HCT116 (cell line): ENCODE data around the gene SLC35D1. TPM values are rescaled to one million over a fixed set of nuclear protein-coding genes. Genes with fewer than 3 reads are reported as not detected.

Experiments
- ATAC-seq: fragments of 200-7000 bp; cut with Tn5 transposase; 2 replicates; pipeline ENCODE4 v1.9.1; 2020; ENCODE audit warnings: mild to moderate bottlenecking, moderate library complexity
- BruUV-seq: library from RNA; stranded (reverse); fragments of 400-500 nt; replicated peaks from 2 replicates; lab custom pipeline; 2021; lab: Mats Ljungman, UMichigan
- CTCF ChIA-PET: fragments of 300-600 bp; sonication (Branson Sonifier 250); formaldehyde crosslinking; loops from one replicate; lab custom pipeline; 2021; ENCODE audit warnings: antibody characterized with exemption; lab: Charles Lee
- POLR2A ChIA-PET: fragments of 300-600, 350-600 bp; sonication (Branson Sonifier 250); formaldehyde crosslinking; loops from one replicate; lab custom pipeline; 2021; ENCODE audit warnings: antibody characterized with exemption; lab: Charles Lee
- RAD21 ChIA-PET, 2 experiments: fragments of 300-600 bp; sonication (Branson Sonifier 250); formaldehyde crosslinking; loops; one replicate each; lab custom pipeline; 2023; ENCODE audit warnings: low total read pairs in 2 of 2; ENCODE audit not compliant: uncharacterized antibody in 2 of 2, unreplicated experiment in 2 of 2, low non-redundant PET in 1 of 2; lab: Charles Lee
- DNase-seq: peaks from one replicate; pipeline ENCODE4 v3.0.0-alpha.2; 2010; ENCODE audit warnings: low read depth, low spot score
- H2AFZ ChIP-seq: fragments of 200-600 bp; shearing (Covaris generic), sonication (generic); 2 replicates; pipeline ENCODE4 v1.6.1; 2017; ENCODE audit warnings: low read depth, mixed run types, mixed read lengths, antibody characterized with exemption, low read length; ENCODE audit not compliant: poor library complexity, severe bottlenecking
- H3K27ac ChIP-seq: 2 replicates; pipeline ENCODE4 v1.5.1; 2012; ENCODE audit warnings: low read depth, low read length
- H3K27me3 ChIP-seq: fragments of 200-600 bp; sonication (generic); 2 replicates; pipeline ENCODE4 v1.6.1; 2016; ENCODE audit warnings: mixed run types, low read length, mixed read lengths; ENCODE audit not compliant: insufficient read depth
- H3K36me3 ChIP-seq, 2 experiments: fragments of 200-500 bp in 1 of 2; fragments of 200-600 bp in 1 of 2; sonication (Bioruptor generic) in 1 of 2; sonication (generic) in 1 of 2; 2 replicates each; pipeline versions ENCODE4 v1.5.1 to v1.6.1; 2014 to 2016; ENCODE audit warnings: low read length in 2 of 2, inconsistent platforms in 1 of 2, mixed read lengths in 1 of 2, mixed run types in 1 of 2; ENCODE audit not compliant: insufficient read depth in 2 of 2, control insufficient read depth in 1 of 2
- H3K4me1 ChIP-seq, 2 experiments: fragments of 200-600 bp in 1 of 2; sonication (generic) in 1 of 2; 2 replicates each; pipeline versions ENCODE4 v1.5.1 to v1.6.1; 2012 to 2017; ENCODE audit warnings: low read length in 2 of 2, inconsistent platforms in 1 of 2, mild to moderate bottlenecking in 1 of 2, mixed read lengths in 1 of 2, mixed run types in 1 of 2, moderate library complexity in 1 of 2; ENCODE audit not compliant: insufficient read depth in 2 of 2, control insufficient read depth in 1 of 2
- H3K4me2 ChIP-seq: fragments of 200-600 bp; sonication (generic); 2 replicates; pipeline ENCODE4 v1.6.1; 2017; ENCODE audit warnings: mixed run types, low read length, mixed read lengths
- H3K4me3 ChIP-seq, 2 experiments: fragments of 200-600 bp in 1 of 2; sonication (generic) in 1 of 2; replicated peaks in 1 of 2; 2 replicates each; pipeline ENCODE4 v1.5.1; 2011 to 2016; ENCODE audit warnings: low read length in 2 of 2, control low read depth in 1 of 2, low read depth in 1 of 2, mild to moderate bottlenecking in 1 of 2, mixed read lengths in 1 of 2, mixed run types in 1 of 2
- H3K79me2 ChIP-seq: fragments of 200-600 bp; sonication (generic); 2 replicates; pipeline ENCODE4 v1.6.1; 2017; ENCODE audit warnings: mild to moderate bottlenecking, mixed run types, low read length, moderate library complexity, mixed read lengths; ENCODE audit not compliant: insufficient read depth
- H3K9ac ChIP-seq: fragments of 200-600 bp; sonication (generic); 2 replicates; pipeline ENCODE4 v1.6.1; 2016; ENCODE audit warnings: low read length, mixed read lengths
- H3K9me2 ChIP-seq: fragments of 200-600 bp; sonication (generic), shearing (Covaris generic); 2 replicates; pipeline ENCODE4 v1.6.1; 2017; ENCODE audit warnings: mixed run types, mild to moderate bottlenecking, moderate library complexity; ENCODE audit not compliant: insufficient read depth
- H3K9me3 ChIP-seq, 2 experiments: fragments of 200-500 bp in 1 of 2; fragments of 200-600 bp in 1 of 2; sonication (Bioruptor generic) in 1 of 2; sonication (generic) in 1 of 2; 2 replicates each; pipeline ENCODE4 v1.6.1; 2014 to 2017; ENCODE audit warnings: low read length in 2 of 2, mixed read lengths in 2 of 2, inconsistent platforms in 1 of 2, low read depth in 1 of 2, mild to moderate bottlenecking in 1 of 2, mixed run types in 1 of 2, moderate library complexity in 1 of 2; ENCODE audit not compliant: control insufficient read depth in 1 of 2, insufficient read depth in 1 of 2
- H4K20me1 ChIP-seq: fragments of 200-600 bp; sonication (generic), shearing (Covaris generic); 2 replicates; pipeline ENCODE4 v1.6.1; 2017; ENCODE audit warnings: mixed run types, mild to moderate bottlenecking, moderate library complexity; ENCODE audit not compliant: insufficient read depth
- CEBPB ChIP-seq: IDR thresholded peaks from 2 replicates; pipeline ENCODE4 v1.6.1; 2012; ENCODE audit warnings: low read depth
- MAX ChIP-seq: IDR thresholded peaks from 2 replicates; pipeline ENCODE4 v1.6.1; 2012
- ZBTB33 ChIP-seq: IDR thresholded peaks from 2 replicates; pipeline ENCODE4 v1.6.1; 2011; ENCODE audit warnings: mild to moderate bottlenecking, low read length, moderate library complexity; ENCODE audit not compliant: insufficient replicate concordance; ENCODE audit errors: extremely low read depth
- intact Hi-C: fragments of 100-400 bp; cut with micrococcal nuclease; formaldehyde crosslinking; loops from 2 replicates; pipeline ENCODE4 v1.10.0; 2022
- total RNA-seq: library from RNA; stranded (reverse); gene quantifications from one replicate; pipeline ENCODE4 v1.2.1, GENCODE V29; 2021; ENCODE audit not compliant: unreplicated experiment

Gene SLC35D1
- total RNA-seq, 1 experiment from 2014 or later: 6.1 TPM

GRCh38 chr1:67043366-67043765 lies 10.6 kb downstream of the SLC35D1 start:
- TF ChIP-seq MAX (no peak), CEBPB (no peak)
- intact Hi-C loops: no loop called here
- no peaks in the 10 kb centered on the region for H3K79me2 ChIP-seq
- DNase-seq (no peak), ATAC-seq (no peak)
- no peaks in the 10 kb centered on the region for H4K20me1 ChIP-seq
- H3K4me3 ChIP-seq: no peak overlapping the region
- H3K9ac ChIP-seq: no peak overlapping the region
- BruUV-seq: no TSS peak
- H3K36me3 ChIP-seq: 0 out of 4 replicates have a peak, but pooled peaks cover 0 to 6% of the 10 kb centered on the region in 2 experiments
- no peak overlapping the region for H3K27ac ChIP-seq
- H3K9me2 ChIP-seq: no peaks in the 10 kb centered on the region
- H3K27me3 ChIP-seq: no peaks in the 10 kb centered on the region
- H3K4me2 ChIP-seq: no peak overlapping the region
- RAD21 ChIA-PET: no interaction called here
- no peak overlapping the region for H2AFZ ChIP-seq
- no peaks in the 10 kb centered on the region for H3K9me3 ChIP-seq
- no peaks in the 10 kb centered on the region for H3K4me1 ChIP-seq
- POLR2A ChIA-PET: no interaction called here
- CTCF ChIA-PET: no interaction called here

- ATAC-seq: no peak
- H3K36me3 ChIP-seq: 0 out of 4 replicates have a peak, but pooled peaks cover 0 to 6% of the 10 kb centered on the region in 2 experiments
- no peaks in the 10 kb centered on the region for H3K27me3 ChIP-seq
- H3K9me3 ChIP-seq: no peaks in the 10 kb centered on the region
- no peaks in the 10 kb centered on the region for H3K79me2 ChIP-seq
- no peaks in the 10 kb centered on the region for H3K9me2 ChIP-seq
- no peak overlapping the region for H2AFZ ChIP-seq
- no peak overlapping the region for H3K9ac ChIP-seq
- POLR2A ChIA-PET: no interaction called here
- no peak for TF ChIP-seq ZBTB33
- TF ChIP-seq, all 23 proteins: peak for 0
- CTCF ChIA-PET: no interaction called here
- no peaks in the 10 kb centered on the region for H4K20me1 ChIP-seq
- no peak overlapping the region for H3K27ac ChIP-seq
- H3K4me3 ChIP-seq: no peak overlapping the region
- RAD21 ChIA-PET: no interaction called here
- H3K4me1 ChIP-seq: no peaks in the 10 kb centered on the region
- DNase-seq: no peak
- H3K4me2 ChIP-seq: no peak overlapping the region
- intact Hi-C loops: no loop called here
- BruUV-seq: no TSS peak
Measured at GRCh38 chr1:67041841-67042503, 12.0 kb downstream of the SLC35D1 start.
